ENCODE measurements around the gene REEP5.
"Not testable (repeated sequence)": the region's sequence is repeated elsewhere in the genome, so short reads cannot be mapped to it uniquely, and the experiment has no call there.

- TF ChIP-seq POLR2A, CTCF, POLR2AphosphoS5 (IDR thresholded peaks at IDR 0.05): not testable (repeated sequence)
Observed at GRCh38 chr5:112904996-112905395, 17.0 kb downstream of the REEP5 start.
